ENCODE measurements around the gene VAV3.
"Not testable (repeated sequence)": the region's sequence is repeated elsewhere in the genome, so short reads cannot be mapped to it uniquely, and the experiment has no call there.

VAV3 gene

DNA sequence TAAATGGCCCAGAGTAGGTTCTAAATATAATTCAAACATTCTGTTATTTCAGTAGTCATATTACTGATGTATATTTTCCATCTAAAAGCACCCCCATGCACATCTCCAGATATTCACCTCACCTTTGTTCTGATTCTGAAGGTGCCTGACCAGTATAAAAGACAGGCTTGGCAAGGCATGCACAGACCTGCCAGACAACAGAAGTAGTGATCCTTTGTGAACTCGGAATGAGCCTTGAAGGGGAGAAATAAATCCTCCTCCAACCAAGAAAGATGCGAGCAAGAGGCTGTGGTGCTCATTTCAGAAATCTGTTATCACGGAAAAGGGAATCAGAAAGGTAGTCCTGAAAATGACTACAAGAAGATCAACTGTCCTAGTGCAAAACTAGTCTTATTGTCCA lies 287.3 kb downstream of the VAV3 start:
- no peak for DNase-seq

DNA sequence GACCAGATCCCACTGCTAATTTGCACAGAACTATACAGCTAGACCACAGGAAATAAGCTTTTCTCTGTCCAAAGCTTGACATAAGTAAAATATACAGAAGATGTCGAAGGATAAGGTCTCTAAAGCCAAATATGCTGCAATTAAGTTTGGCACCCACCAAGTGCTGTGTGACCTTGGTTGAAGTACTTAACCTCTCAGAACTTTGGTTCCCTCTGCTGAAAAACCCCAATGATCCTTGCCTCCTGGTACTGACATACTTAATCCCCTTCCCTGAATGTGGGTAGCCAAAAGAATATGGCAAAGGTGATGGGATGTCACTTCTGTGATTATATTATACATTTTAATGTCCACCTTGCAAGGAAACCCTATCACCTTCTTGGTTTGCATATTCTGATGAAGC lies 290.5 kb downstream of the VAV3 start:
- no peak for DNase-seq

DNA sequence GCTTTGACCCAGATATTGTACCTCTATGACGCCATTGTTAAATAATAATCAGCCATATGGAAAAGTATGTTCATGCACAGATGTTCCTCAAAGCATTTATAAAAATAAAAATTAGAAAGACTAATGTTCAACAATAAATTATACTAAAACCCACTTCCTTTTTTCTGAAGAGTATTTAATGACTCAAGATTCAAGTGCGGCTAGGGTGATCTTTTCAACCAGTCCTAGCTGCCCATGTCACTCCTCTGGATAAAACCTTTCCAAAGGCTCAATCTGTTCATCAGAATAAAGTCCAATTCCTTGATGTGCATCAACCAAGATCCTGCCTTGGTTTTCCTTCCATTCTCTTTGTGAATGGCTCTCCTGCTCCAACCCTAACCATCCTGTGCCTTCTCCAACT lies 292.0 kb downstream of the VAV3 start:
- no peak for DNase-seq

DNA sequence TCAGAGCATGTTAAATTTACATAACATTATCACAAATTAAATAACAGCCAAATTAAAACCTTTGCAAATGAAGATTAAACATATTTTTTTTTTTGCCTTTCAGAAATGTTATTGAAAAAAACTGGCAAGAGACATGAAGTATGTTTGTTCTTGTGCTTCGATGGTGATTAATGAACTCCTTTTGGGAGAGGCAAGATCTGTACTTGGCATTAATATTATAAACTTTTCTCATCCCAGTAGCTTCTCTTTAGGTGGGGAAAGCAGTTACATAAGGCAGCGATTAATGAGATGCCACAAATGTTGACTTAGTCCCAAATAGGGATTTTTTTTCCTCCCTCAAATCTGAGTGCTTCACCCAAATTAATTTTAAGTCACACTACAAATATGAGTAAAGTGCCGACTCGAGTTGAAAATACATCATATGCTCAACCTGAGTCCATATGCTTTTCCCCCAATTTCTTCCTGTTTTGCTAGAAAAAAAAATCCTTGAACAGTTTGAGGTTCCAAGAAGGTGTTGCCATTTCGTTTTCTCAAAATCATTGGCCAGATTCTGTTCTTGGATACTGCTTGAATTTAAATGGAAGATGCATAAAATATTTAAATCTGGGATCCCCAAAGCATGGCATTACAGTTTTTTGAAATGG lies 294.5 kb downstream of the VAV3 start:
- no peak for DNase-seq

DNA sequence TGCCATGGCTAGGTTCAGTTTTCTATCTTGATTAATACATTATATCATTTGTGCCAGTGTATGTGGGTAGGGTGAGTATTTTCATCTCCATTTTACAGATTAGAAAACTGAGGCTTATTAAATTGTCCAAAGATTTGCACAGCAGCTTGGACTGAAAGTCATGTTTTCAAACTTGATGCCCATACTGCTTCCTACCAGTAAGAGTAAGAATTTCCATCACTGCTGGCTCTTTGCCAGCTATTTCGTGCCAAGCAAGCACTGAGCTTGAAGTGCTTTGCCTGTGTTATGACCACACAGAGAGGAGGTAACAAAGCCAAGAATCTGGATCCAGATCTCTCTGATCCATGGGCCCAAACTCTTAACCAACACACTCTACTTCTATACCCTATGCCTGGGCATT lies 295.0 kb downstream of the VAV3 start:
- peak; percentile 43 for DNase-seq

DNA sequence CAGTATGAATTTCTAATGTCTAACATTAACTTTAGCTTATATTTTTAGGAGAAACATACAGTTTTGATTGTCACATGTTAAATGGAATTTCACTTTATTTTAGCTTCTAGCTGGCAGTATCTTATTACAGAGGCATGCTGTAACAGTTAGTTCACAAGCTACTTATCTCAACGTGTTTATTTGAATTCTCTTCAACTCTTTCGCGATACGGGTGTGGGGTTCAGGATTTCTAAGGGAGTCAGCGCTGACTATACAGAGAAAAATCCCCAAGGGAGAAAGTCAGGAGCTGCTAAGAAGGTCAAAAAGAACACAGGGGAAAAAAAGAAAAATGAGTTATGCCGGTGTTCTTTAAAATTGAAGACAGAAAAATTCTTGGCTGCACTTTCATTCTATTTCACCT lies 296.2 kb downstream of the VAV3 start:
- no peak for DNase-seq

DNA sequence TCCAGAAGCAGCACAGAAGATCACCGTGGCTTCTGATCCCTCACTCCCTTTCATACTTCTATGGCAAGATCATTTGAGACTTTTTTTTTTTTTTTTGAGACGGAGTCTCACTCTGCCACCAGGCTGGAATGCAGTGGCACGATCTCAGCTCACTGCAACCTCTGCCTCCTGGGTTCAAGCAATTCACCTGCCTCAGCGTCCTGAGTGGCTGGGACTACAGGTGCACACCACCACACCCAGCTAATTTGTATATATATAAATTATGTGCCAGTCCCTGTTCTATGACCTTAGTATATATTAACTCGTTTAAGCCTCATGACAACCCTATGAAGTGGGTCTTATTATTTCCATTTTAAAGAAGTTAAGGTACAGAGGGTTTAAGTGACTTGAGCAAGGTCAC lies 298.5 kb downstream of the VAV3 start:
- no peak for DNase-seq

DNA sequence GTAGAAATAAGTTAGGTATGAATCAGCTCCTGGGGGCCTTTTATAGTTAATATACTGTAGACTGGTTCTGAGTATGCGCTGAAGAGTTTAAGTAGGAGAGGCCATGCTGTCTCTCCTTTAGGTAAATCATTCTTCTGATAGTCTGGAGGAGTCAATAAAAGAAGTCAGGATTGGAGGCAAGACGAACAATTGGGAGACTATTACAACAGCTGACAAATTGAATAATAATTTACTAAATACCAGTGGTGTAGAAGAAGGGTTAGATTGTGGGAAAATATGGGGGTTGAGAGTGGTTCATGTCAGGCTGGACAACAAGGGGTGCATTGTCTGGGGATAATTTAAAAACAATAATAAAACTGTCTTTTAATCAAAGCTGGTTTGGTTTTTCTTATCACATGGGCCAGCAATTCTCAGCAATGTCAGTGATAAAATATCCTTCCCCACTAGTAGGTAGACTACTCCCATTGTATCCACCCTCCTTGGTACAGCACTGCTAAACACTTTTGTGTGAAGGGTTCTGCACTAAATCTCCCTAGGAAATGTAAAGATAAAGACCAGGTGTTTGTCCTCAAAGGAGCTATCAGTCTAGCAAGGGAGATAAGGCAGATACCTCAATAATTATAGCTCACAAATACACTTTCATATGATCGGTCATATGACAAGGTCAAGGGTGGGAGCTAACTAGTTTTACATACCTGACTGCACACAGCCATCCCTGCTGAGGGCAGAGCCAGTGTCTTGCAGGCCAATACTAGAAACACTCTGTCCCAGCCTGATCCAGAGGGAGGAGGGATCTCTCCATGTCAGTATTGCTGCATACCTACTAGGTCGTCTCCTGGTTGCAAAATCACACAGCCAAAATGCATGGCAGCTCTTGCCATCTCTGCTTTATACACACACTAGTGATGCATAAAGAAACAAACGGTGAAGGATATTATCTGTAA lies 299.7 kb downstream of the VAV3 start:
- no peak for DNase-seq

DNA sequence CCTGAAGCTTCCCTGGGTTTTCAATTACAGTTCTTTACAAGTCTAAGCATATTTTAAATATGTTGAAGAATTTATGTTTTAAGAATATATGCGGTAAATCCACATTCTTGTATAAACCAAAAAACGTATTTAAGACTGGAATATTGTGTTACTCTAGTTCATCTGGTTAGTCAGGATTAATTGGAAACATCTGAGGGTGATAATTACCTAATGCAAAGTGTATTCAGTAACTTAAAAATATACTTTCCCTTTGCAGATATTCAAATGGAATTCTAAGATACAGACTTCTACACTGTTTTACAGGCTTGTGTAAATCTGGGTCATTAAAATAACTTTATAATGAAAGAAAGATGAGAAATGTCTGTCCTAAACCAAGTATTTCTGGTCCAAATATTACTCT lies 302.0 kb downstream of the VAV3 start:
- DNase-seq: no peak

DNA sequence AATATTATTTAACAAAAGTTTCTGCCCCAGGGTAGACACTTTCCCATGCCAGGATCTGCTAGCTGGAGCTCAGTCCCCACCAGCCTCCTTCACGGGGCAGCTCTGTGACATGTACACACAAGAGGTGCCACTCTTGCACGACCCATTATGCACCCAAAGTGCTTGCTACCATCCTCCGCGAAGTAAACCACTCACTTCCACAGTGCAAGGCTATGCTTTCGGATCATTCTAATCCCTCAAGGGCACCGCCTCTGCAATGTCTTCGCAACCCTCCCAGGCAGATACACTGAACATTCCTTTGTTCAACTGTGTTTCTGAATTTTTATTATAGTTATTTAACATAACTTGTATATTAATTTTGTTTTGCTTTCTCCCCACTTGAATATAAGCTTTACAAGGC lies 303.8 kb downstream of the VAV3 start:
- DNase-seq: no peak

DNA sequence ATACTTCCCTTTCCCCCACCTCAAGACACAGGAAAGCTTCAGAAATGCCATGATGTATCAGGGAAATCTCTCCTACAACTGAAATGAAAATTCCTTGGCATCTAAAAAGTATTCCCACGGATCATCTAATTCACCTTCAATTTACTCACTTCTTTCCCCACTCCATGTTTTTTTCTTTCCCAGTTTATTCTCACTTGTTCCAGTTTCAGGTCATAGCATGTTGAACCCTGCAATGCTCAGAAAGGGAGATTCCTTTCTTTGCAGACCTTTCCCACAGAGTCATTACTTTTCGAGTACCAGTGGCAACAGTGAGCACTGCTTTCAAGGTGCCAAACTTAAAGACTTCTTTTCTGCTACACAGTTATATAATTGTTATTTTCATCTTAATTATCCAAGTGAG lies 305.0 kb downstream of the VAV3 start:
- DNase-seq: no peak

DNA sequence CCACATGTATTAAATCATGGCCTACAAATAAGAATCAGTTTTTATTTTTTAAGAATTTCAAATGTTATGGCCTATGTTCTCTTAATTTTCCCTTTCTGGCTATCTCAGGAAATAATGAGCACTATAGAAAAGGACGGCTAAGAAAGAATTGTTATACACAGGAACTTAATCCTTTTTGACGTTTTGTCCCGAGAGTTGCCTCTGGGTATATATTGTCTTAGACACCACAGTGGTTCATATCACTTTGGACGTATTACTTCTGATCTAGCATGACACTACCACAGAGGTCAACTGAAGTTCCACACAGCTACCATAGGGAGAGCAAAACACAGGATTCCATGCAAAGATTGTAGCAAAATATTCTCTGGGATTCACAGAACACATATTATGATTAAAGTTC lies 307.6 kb downstream of the VAV3 start:
- no peak for DNase-seq

DNA sequence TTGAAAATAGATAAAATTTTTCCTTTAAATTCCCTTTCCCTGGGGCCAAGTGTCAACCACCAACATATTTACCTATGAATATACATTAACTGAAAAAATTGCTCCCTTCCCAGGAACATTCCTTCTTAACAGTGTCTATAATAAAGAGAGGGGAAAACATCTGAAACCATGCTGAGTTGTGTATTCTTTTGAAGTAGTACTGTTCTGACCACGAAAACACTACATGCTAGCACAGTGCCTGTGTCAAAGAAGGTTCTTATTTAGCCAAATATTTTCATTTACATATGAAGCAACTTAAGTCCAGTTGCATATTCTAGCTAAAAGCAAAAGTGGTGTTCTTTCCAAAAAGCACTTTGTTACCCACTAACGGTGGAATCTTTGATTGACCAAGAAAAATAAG lies 311.2 kb downstream of the VAV3 start:
- DNase-seq: no peak

DNA sequence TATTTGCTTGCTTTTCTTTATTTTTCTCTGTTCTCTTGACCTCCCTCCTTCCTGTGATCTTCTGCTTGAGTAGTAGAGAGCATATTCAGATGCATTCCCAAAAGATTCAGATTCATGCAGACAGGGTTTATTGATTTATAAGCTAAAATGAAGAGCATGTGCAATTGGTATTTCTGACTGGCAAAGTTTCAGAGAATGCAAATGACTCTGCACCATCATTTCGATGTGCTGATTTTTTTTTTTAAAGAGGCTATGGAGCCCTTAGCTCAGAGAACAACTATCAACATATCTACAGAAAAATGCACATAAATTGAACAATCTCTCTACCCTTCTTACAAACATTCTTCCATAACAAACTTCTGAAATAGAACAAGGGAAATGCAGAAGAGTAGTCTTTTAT lies 312.0 kb downstream of the VAV3 start:
- DNase-seq: no peak

DNA sequence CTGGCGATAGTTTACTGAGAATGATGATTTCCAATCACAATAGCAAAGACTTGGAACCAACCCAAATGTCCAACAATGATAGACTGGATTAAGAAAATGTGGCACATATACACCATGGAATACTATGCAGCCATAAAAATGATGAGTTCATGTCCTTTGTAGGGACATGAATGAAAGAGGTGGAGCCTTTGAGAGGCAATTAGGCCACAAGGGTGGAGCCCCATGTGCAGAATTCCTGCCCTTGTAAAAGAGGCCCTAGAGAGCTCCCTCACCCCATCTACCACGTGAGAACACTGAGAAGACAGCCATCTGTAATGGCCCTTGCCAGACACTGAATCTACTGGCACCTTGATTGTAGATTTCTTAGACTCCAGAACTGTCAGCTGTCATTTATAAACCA lies 314.2 kb downstream of the VAV3 start:
- not testable (repeated sequence) for DNase-seq

DNA sequence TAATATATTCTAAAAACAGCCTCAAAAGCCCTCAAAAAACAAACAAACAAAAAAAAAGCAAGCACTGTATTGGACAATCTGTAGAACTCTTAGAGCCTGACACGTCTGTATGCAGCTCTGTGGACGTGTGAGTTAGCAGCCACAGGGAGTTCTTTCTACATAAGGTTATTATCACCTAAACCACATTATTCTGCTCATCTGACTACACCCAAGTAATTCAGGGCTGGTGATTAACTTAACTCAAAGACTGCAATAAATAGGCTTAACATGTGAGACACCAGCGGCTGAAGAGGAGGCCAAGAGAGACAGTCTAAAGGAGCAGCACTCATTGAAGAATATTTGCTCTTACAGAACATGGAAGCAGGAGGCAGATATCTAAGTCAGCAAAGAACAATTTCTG lies 316.0 kb downstream of the VAV3 start:
- no peak for DNase-seq

DNA sequence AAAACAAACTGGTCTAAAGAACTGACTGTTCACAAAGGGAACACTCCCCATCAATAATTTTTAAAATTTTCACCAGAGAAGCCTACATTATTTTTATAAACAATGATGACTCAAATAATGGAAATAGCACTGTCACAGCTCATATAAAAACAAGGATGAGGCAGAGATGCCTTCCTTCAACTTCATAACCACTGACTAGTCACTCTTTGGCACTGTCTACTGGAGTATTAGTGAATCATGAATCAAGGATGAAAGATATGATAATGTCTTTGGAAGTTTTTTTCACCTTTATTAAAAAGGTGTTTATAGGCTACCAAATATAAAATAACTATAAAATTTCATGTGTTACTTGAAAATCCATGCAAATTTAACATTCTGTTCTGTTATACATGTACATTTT lies 316.9 kb downstream of the VAV3 start:
- DNase-seq: no peak

DNA sequence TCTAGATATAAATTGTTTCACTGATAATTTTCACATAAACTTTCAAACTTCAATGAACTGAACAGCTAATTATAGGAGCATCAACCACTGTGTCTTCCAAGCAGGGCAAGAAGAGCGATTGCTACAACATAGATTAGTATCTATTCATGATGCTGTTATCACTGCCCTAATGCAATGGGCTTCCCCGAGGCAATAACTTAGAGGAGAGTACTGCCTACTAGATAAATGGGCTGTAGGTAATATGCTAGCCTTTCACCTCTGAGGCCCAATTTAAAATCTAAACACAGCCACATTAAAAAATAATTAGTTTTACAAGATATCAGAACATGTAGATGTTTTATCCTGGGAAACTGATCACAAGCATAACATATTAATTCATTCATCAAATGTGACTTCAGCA lies 318.0 kb downstream of the VAV3 start:
- DNase-seq: no peak

DNA sequence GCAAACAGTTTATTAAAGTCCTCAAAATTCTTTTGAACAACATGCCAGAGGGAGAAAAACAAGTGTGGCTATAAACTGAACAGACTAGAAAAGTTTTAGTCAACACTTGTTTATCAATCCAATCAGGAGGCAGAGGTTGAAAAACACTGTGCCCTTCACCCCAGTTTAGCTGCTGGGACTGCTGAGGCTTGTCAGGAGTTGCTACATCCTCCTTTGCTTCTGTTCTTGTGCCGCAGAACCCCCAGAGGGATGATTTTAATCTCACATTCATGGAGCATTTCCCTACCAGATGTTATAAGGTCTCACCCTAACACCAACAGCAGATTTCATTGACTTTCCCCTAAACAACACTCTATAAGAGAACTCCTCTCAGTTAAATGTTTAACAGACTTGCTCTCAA lies 321.2 kb downstream of the VAV3 start:
- DNase-seq: no peak

DNA sequence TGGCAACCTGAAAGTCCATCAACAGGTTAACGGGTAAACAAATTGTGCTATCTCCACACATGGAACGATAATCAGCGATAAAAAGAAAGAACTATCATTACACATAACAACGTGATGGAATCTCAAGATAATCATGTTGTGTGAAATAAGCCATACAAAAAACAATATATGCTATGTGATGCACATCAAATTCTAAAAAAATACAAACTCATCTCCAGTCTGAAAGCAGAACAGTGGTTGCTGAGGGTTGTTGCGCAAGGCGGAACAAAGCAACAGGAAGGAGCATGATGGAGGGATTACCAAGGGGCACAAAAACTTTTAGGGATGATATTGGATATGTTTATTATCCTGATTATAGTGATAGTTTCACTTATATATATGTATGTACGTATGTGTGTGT lies 324.8 kb downstream of the VAV3 start:
- no peak for DNase-seq

DNA sequence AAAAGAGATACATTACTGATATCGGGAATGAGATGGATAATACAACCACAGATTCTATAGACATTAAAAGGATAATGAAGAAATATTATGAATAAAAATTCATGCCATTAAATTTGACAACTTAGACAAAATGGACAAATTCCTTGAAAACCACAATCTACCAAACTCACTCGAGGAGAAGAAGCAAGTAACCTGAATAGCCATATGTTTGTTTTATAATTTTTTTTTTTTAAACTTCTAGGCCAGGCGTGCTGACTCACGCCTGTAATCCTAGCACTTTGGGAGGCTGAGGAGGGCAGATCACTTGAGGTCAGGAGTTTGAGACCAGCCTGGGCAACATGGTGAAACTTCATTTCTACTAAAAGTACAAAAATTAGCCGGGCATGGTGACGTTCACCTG lies 327.9 kb downstream of the VAV3 start:
- DNase-seq: no peak

DNA sequence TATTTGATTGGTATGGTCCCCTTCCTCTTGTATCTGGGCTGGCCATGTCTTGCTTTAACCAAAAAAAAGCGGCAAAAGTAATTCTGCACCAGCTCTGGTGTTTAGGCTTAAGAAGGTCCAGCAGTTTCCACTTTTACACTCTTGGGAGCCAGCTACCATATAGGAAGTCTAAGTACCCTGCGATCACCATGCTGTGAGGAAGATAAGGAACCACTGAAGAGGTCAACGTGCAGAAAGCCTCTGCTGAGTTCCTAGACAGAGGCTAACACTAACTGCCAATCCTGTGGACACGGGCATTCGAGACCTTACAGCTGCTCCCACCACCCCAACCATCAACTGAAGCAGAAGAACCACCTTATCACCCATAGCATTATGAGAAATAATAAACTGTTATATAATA lies 331.4 kb downstream of the VAV3 start:
- no peak for DNase-seq

DNA sequence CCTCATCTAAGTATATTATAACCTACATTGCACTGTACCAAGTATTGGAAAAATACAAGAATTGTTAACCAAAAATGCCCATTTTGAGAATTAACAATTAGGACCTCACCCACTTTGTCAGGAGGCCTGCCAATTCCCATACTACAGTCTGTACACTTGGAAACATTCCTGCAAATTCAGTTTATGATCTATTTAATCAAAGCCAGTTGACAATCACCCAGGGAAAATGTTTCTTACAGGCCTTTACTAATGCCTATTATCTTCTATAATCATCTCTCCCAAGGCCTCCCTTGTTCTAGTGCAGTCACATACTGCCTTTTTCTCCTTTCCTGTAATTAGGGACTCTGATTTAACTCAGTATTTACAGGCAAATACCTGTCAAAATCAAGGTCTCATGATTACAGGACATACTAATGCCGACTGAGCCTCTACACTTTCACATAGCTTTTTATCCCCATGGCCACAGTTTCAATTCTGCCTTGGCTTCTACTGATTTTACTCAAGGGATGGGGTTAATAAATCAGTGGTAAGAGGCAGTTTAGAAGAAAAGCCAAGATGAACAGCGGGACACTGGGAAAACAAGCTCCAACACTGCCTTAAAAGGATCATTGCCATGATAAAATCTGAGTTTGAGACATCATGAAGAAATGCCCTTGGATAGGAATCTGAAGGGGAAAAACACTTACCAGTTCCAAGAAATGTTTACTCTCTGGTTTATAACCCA lies 338.7 kb downstream of the VAV3 start:
- no peak for DNase-seq

Data from femur (tissue), 1 donor.